ENCODE results near the gene MPO. TPM values are rescaled to one million over a fixed set of nuclear protein-coding genes. Genes with fewer than 3 reads are reported as not detected.

Gene MPO
- total and polyA plus RNA-seq, 9 of the 15 experiments (the other 6 are each of a cell fraction or from before 2014, with no cell fraction given): 0.04 to 0.47 (median 0.39) TPM; not detected in 6

DNA sequence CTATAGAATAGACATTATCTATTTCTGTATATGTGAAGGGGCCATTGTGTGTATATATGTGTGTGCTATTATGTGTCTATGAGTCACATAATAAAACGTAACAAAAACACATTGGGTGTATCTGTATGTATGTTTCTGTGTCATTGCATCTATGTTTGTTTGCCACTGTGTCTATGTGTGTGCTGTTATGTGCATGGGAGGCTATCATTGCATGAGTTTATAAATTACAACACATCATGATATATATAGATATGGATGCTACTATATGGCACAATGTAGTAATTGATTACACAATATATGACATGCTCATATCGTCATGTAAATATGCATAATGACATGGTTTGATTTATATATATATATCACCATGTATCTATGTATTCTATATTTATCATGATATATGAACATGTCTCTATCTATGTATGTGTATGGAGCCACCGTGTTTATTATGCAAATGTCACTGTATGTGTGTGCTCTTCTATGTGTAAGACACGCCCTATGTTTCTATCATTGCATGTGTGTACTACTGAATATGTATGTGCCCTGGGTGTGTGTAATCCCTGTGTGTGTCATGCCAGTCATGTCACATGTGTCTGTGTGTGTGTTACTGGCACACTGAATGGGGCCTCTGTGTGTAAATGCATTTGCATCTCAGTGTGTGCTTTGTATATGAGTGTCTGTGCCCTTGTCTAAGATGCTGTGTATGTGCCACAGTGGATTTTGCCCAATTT lies 49.2 kb upstream of the MPO start (continued):
- TF ChIP-seq CGGBP1 (CRISPR knock-in tag; IDR thresholded peaks at IDR 0.05): no peak
- TF ChIP-seq, protein P1, sequence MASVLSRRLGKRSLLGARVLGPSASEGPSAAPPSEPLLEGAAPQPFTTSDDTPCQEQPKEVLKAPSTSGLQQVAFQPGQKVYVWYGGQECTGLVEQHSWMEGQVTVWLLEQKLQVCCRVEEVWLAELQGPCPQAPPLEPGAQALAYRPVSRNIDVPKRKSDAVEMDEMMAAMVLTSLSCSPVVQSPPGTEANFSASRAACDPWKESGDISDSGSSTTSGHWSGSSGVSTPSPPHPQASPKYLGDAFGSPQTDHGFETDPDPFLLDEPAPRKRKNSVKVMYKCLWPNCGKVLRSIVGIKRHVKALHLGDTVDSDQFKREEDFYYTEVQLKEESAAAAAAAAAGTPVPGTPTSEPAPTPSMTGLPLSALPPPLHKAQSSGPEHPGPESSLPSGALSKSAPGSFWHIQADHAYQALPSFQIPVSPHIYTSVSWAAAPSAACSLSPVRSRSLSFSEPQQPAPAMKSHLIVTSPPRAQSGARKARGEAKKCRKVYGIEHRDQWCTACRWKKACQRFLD (CRISPR knock-in tag; IDR thresholded peaks at IDR 0.05): peak; percentile 21; the same call in 1 of the 2 replicates
- TF ChIP-seq BHLHE40 (IDR thresholded peaks at IDR 0.05; ENCODE audit: low read length): no peak
- TF ChIP-seq MAFG (tag; conservative IDR thresholded peaks at IDR 0.05): no peak
- no peak for TF ChIP-seq MIER1 (IDR thresholded peaks at IDR 0.05; ENCODE audit: low read depth)
- TF ChIP-seq PBX2 (CRISPR knock-in tag; IDR thresholded peaks at IDR 0.05; ENCODE audit: low read depth): no peak
- peak; percentile 31 for TF ChIP-seq PBX2 (tag; conservative IDR thresholded peaks at IDR 0.05; ENCODE audit: low read depth)
- peak; percentile 74 for TF ChIP-seq ZNF253 (CRISPR knock-in tag; conservative IDR thresholded peaks at IDR 0.05)
- no peak for TF ChIP-seq HINFP (tag; conservative IDR thresholded peaks at IDR 0.05; ENCODE audit: low read depth)
- TF ChIP-seq FOS (IDR thresholded peaks at IDR 0.05; ENCODE audit: extremely low read depth, insufficient read length): no peak
- TF ChIP-seq PRPF4 (IDR thresholded peaks at IDR 0.05; ENCODE audit: insufficient read depth, low read depth, low read length, poor library complexity, severe bottlenecking): no peak
- TF ChIP-seq SMARCE1 (IDR thresholded peaks at IDR 0.05): no peak
- TF ChIP-seq HDAC6 (IDR thresholded peaks at IDR 0.05; ENCODE audit: low read depth, low read length): no peak
- no peak for TF ChIP-seq ZNF511 (CRISPR knock-in tag; IDR thresholded peaks at IDR 0.05)
- TF ChIP-seq, protein P2, sequence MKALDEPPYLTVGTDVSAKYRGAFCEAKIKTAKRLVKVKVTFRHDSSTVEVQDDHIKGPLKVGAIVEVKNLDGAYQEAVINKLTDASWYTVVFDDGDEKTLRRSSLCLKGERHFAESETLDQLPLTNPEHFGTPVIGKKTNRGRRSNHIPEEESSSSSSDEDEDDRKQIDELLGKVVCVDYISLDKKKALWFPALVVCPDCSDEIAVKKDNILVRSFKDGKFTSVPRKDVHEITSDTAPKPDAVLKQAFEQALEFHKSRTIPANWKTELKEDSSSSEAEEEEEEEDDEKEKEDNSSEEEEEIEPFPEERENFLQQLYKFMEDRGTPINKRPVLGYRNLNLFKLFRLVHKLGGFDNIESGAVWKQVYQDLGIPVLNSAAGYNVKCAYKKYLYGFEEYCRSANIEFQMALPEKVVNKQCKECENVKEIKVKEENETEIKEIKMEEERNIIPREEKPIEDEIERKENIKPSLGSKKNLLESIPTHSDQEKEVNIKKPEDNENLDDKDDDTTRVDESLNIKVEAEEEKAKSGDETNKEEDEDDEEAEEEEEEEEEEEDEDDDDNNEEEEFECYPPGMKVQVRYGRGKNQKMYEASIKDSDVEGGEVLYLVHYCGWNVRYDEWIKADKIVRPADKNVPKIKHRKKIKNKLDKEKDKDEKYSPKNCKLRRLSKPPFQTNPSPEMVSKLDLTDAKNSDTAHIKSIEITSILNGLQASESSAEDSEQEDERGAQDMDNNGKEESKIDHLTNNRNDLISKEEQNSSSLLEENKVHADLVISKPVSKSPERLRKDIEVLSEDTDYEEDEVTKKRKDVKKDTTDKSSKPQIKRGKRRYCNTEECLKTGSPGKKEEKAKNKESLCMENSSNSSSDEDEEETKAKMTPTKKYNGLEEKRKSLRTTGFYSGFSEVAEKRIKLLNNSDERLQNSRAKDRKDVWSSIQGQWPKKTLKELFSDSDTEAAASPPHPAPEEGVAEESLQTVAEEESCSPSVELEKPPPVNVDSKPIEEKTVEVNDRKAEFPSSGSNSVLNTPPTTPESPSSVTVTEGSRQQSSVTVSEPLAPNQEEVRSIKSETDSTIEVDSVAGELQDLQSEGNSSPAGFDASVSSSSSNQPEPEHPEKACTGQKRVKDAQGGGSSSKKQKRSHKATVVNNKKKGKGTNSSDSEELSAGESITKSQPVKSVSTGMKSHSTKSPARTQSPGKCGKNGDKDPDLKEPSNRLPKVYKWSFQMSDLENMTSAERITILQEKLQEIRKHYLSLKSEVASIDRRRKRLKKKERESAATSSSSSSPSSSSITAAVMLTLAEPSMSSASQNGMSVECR (CRISPR knock-in tag; IDR thresholded peaks at IDR 0.05): no peak
- TF ChIP-seq ZNF239 (CRISPR knock-in tag; IDR thresholded peaks at IDR 0.05): no peak
